NCI-H2171 treated with DMSO at 0.1 percent for 48 hours (cell line): ENCODE data around the gene PLEKHA8.

Source experiments
- DNase-seq: peaks from one replicate; lab custom pipeline; 2025; lab: John Stamatoyannopoulos, UW

PLEKHA8 gene

DNA sequence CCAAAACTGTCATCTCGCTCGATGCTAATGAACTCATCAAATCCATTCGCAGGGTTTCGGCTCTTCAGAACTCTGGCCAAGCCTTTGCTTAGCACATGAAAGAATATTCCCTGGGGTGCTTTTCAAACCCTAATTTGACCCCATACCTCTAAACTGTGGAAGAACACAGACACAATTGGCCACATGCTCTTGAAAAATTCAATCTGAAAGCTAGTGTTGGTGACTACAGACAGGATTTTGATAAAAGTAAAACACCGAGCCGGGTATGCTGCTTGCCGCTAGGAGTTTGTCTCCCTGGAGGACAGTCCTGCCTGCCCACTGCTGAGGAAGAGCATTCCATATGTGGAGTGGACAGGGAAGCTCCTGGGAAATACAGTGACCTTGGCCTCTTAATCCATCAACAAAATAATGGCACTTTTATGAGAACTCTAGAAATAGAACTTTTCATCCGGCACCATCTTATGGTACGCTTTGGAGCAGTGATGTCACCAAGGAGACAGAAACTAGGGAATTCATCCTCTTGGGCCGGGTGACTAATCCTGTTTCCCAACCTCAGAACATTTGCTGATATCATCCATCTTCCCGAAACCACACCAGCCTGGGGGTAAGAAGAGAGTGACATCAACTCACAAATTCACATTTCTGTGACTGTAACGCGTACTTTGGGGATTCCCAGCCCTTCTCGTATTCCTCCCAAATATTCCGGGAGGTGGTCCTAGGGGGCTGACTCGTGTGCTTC, 140.8 kb downstream of the PLEKHA8 start:
- no peak for DNase-seq

DNA sequence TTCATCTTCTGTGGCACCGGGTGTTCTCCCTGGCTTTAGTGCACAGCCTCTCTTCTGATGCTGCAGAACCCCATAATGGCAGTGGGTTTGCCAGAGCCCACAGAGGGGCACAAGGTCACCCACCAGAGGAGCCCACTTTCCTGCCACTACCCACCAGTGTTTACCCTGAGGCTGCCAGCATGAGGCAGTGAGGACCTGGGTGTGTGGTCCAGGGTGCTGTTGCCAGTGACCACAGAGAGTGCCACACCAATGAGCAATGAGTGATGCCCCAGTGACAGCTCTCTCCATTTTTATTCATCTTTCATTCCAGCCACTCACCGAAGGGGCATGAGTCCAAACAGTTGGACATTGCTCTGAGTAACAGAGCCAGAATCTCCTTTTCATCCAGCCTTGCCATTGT, 141.4 kb downstream of the PLEKHA8 start:
- no peak for DNase-seq

GRCh38 chr7:30170476-30171205, 142.4 kb downstream of the PLEKHA8 start:
- no peak for DNase-seq

DNA sequence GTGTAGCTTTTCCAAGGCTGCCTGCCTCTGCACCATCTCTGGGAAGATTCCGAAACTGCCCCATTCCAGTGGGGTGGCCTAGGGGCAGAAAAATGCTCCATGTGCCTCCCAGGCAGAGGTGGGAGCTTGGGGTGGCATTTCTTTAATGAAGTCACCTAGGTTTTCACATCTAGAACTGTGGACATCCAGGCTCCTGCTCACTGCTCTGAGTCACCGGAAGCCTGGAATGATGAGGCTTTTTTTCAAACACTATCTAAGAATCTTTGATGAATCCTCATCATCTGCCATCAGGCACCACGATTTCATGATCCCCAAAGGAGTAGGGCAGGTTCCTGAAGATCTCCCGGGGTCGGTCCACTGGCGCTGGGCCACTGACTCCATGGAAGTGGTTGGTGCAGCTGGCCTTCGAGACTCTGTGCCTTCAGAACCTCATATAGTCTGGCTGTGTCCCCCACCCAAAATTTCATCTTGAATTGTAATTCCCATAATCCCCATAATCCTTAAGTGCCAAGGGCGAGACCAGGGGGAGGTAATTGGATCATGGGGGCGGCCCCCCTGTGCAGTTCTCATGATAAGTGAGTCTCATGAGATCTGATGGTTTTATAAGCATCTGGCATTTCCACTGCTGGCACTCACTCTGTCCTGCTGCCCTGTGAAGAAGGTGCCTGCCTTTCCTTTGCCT, 143.7 kb downstream of the PLEKHA8 start:
- peak; percentile 63 for DNase-seq

DNA sequence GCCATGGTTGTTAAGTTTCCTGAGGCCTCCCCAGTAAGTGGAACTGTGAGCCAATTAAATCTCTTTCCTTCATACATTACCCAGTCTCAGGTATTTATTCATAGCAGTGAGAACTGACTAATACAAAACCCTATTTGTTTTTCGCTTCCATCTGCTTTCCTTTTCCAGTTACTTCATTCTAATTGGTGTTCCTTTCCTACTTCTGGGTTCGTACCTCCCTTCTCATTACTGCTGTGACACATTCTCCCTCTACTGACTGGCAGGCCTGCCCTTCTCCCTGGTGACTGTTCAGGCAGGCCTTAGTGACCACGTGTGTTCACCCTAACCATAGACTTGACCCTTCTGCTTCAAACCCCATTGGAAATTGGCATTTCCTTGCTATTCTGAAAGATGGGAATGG, 144.2 kb downstream of the PLEKHA8 start:
- peak; percentile 71 for DNase-seq

DNA sequence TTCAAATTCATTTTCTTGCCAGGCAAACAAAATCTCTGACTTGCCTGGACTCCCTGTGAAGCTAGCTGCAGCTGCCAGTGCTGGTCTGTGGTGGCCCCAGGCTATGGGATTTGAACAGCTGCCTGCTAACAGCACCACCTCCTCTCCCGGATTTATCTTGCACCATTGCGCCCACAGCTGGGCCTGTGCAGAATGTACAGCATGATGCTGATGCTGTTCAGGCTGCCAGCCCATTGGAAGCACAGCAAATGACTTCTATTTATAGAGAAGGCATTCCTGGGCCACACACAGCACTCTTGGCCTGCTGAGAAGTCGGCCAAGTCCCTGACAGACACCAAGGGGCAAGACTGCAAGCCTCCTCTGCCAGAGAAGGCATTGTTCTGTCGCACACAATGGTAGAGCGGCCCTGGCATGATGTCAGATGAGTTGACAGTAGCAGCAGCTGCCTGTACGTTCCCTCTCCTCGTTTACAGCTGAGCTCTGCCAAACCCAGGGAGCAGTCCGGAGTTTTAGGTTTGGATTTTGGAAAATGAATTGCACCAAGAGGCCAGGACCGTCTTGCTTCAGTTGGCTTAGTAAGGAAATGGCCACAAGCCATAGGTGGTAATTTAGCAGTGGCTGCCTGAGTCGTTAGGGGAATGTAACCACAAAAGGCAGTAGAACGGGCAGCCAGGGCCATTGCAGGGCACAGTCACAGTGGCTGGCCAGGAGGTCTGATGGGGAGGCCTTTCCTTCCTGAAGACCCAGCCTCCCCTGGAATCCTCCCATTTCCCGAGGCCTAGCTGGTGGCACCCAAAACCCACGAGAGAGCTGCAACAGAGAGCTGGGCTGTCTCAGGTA, 145.1 kb downstream of the PLEKHA8 start:
- peak; percentile 68 for DNase-seq

- DNase-seq = no peak
These were observed 147.0 kb downstream of the PLEKHA8 start for GRCh38 chr7:30175180-30175579.

DNA sequence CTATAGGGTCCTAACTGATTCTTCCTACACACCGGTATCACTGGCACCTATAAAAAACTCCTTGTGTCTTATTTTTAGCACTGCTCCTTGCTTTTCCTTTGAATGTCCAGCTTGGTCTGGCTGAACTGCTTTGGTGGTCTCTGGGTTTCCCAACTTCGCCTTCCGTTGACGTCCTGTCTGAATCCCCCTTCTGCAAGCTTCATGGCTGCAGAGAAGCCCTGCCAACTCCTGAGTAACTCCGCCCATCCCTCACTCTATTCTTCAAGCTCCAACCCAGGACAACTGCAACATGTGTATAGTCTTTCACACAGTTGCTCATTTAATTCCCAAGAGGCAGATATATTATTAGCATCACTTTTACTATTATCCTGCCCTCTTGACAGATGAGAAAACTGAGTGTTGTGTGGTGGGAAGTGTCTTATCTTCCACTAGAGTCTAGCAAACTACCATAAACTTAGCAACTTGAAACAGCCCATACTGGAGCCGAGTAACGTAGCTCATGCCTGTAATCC, 147.5 kb downstream of the PLEKHA8 start:
- no peak for DNase-seq

DNA sequence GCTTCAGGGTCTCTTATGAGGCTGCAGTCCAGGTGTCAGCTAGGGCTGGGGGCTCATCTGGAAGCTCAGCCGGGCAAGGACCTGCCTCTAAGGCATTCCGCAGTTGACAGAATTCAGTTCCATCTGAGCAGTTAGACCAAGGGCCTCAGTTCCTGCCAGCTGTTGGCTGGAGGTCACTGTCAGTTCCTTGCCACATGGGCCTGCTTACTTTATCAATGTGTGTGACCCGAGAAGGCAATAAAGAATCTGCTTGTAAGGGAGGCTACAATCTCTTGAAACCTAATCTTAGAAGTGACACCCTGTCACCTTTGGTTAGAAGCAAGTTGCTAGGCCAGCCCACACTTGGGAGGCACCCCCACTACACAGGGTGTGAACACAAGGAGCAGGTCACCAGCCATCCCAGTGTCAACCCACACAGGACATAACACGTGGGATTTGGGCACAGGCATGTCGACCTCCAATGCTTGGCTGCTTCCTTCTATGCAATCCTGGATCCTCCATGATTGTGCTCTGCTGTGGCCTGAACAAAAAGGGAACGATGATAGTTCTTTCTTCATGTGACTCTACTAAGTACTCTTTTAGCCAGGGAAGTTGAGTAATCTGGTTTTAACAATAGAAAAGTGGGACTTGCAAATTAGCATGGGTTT, 148.4 kb downstream of the PLEKHA8 start:
- no peak for DNase-seq

DNA sequence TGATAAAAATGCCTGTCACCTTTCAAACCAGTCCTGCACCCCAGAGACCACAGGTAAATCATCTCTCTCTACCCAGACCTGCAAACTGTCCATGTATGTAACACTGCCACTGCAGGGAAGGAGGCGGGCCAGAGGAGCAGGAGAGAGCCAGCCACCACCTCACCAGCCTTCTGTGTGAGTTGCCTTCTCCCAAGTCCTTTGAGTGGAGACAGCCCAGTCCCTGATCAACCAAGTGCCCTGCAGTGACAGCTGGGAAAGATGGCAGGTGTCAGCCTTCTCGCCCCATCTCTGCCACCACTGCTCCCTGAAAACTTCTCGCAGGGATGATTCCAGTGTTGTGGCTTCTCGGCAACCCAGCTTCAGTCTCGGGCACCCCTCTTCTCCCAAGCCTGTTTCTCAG, 149.0 kb downstream of the PLEKHA8 start:
- DNase-seq = no peak

DNA sequence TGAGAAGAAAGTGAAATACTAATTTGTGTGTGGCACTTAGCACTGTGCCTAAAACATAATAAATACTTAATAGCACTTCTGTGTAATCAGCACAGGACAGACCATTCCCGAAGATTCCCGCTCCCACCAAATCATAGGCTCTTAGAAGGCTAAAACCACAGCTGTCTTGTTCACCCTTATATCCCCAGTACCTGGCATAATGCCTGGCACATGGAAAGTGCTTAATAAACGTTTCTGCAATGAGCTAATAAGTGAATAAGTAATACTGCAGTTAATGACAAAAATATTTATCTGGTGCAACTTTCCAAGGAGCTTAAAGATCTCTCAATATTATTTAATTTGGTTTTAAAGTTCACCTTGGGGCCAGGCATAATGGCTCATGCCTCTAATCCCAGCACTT, 149.8 kb downstream of the PLEKHA8 start:
- no peak for DNase-seq

DNA sequence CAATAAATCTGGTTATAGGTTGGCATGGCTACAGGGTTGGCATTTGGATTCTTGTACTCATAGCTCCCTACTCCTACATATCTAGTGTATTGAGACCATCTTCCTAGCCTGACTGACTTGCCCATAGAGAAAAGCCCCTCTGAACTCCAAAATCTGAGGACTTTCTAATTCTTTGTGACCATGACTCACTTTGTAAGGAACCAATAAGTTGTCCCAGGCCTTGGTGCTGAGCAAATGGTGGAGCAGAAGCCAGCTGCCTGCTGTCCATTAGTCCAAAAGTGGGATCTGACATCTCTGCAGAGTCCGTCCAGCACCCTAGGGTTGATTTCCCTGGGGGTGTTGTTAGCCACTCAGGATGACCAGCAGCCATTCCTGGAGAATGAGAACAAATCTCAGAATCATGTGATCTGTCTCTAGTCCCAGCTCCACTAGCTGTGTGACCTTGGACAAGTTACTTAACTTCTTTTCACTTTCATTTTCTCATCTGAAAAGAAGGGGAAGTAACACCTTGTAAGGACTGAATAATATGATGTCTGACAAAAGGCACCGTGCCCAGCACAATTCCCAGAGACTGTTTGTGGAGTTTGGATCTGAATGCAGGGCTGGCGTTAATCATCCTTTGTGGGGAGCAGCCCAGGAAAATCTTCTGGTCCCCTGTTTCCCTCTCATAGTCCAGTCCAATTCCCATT, 150.7 kb downstream of the PLEKHA8 start:
- DNase-seq = no peak
